Astrocyte (in vitro differentiated cells and primary cell): ENCODE results near the gene TRIM41.

Experiments used
- EZH2 ChIP-seq: IDR thresholded peaks from 2 replicates; pipeline ENCODE4 v1.6.1; 2012; ENCODE audit warnings: mild to moderate bottlenecking, low read length, inconsistent platforms; ENCODE audit not compliant: insufficient read depth
- TF ChIP-seq, protein P1 (sequence below): IDR thresholded peaks from 2 replicates; pipeline ENCODE4 v1.5.1; 2011; ENCODE audit warnings: low read depth, mild to moderate bottlenecking, inconsistent platforms, low read length, moderate library complexity; ENCODE audit not compliant: insufficient read depth

DNA sequence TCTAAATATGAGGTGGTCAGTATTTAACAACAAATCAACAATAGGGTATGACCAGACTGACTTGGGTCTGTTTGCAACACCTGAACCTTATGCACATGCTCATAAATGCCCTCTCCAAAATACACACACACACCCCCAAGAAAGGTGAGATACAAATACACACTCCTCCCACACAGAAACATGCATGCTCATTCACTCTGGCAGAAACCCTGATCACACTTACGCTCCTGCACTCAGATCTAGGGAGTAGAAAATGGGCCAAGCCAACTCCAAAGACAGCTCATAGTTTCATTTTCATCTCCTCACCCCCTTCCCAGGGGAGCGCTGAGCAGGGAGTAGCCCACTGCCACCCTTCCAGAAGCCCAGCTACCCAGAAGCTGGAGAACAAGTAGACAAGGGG, 29.4 kb upstream of the TRIM41 start:
- TF ChIP-seq, protein P1, sequence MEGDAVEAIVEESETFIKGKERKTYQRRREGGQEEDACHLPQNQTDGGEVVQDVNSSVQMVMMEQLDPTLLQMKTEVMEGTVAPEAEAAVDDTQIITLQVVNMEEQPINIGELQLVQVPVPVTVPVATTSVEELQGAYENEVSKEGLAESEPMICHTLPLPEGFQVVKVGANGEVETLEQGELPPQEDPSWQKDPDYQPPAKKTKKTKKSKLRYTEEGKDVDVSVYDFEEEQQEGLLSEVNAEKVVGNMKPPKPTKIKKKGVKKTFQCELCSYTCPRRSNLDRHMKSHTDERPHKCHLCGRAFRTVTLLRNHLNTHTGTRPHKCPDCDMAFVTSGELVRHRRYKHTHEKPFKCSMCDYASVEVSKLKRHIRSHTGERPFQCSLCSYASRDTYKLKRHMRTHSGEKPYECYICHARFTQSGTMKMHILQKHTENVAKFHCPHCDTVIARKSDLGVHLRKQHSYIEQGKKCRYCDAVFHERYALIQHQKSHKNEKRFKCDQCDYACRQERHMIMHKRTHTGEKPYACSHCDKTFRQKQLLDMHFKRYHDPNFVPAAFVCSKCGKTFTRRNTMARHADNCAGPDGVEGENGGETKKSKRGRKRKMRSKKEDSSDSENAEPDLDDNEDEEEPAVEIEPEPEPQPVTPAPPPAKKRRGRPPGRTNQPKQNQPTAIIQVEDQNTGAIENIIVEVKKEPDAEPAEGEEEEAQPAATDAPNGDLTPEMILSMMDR = no peak
- no peak for TF ChIP-seq EZH2
